Measurements from ENCODE around the gene SUSD1. TPM values are rescaled to one million over a fixed set of nuclear protein-coding genes. Genes with fewer than 3 reads are reported as not detected.

Gene SUSD1
- polyA plus RNA-seq, 1 donor (not counting 4 experiments of a cell fraction or from before 2014, with no cell fraction given) = 3.6 TPM

GRCh38 chr9:112038017-112038408, 137.1 kb downstream of the SUSD1 start:
- Histone ChIP-seq H3K27me3 (ENCODE audit: control insufficient read depth, extremely low read depth, insufficient read depth, low read length) (no peaks in the 10 kb centered on the region), H3K27ac (ENCODE audit: control insufficient read depth, insufficient read depth, low read length) (no peak overlapping the region), H3K36me3 (ENCODE audit: control insufficient read depth in 2 of 2, extremely low read depth in 1 of 2, insufficient read depth in 2 of 2, low read length in 2 of 2) (no peaks in the 10 kb centered on the region), H3K9ac (ENCODE audit: control insufficient read depth, extremely low read depth, insufficient read depth, low read length) (no peak overlapping the region), H4K20me1 (ENCODE audit: control insufficient read depth, extremely low read depth, insufficient read depth, low read length) (no peaks in the 10 kb centered on the region), H3K4me3 (ENCODE audit: control insufficient read depth in 2 of 3, extremely low read depth in 1 of 3, insufficient read depth in 2 of 3, low read depth in 1 of 3, low read length in 3 of 3) (no peak overlapping the region), H2AFZ (ENCODE audit: control insufficient read depth, low read length) (no peak overlapping the region), H3K79me2 (ENCODE audit: control insufficient read depth, insufficient read depth, low read length) (no peaks in the 10 kb centered on the region), H3K4me1 (ENCODE audit: control insufficient read depth, extremely low read depth, insufficient read depth, low read length) (peaks cover 36% of the 10 kb centered on the region), H3K4me2 (ENCODE audit: control insufficient read depth, extremely low read depth, insufficient read depth, low read depth, low read length) (no peak overlapping the region), H3K9me1 (ENCODE audit: control insufficient read depth, extremely low read depth, insufficient read depth, low read length) (no peaks in the 10 kb centered on the region), H3K9me3 (ENCODE audit: control insufficient read depth, low read depth, low read length) (no peaks in the 10 kb centered on the region)
- dilution Hi-C loops (cut with MboI; ENCODE audit: extremely low pct_ligation_motif_present, low sequenced_read_pairs) = no loop called here
- DNase-seq (ENCODE audit: low read depth, low spot score) = no peak
- TF ChIP-seq EZH2 (IDR thresholded peaks at IDR 0.05; ENCODE audit: low read length) (no peak), CTCF (optimal IDR thresholded peaks at IDR 0.05 in 1 of 3, IDR thresholded peaks at IDR 0.05 in 1 of 3, conservative IDR thresholded peaks at IDR 0.05 in 1 of 3; ENCODE audit: extremely low read depth in 1 of 3, insufficient read depth in 2 of 3, low read length in 3 of 3) (no peak)
- no peak for FAIRE-seq

GRCh38 chr9:112037281-112038016, 137.6 kb downstream of the SUSD1 start:
- peak overlapping the region; percentile 10 for H2AFZ ChIP-seq (ENCODE audit: control insufficient read depth, low read length)
- no peaks in the 10 kb centered on the region for H3K36me3 ChIP-seq (ENCODE audit: control insufficient read depth in 2 of 2, extremely low read depth in 1 of 2, insufficient read depth in 2 of 2, low read length in 2 of 2)
- dilution Hi-C loops (cut with MboI; ENCODE audit: extremely low pct_ligation_motif_present, low sequenced_read_pairs) = no loop called here
- H3K9me1 ChIP-seq (ENCODE audit: control insufficient read depth, extremely low read depth, insufficient read depth, low read length) = no peaks in the 10 kb centered on the region
- H3K79me2 ChIP-seq (ENCODE audit: control insufficient read depth, insufficient read depth, low read length) = no peaks in the 10 kb centered on the region
- no peak overlapping the region for H3K4me2 ChIP-seq (ENCODE audit: control insufficient read depth, extremely low read depth, insufficient read depth, low read depth, low read length)
- H3K9me3 ChIP-seq (ENCODE audit: control insufficient read depth, low read depth, low read length) = no peaks in the 10 kb centered on the region
- no peaks in the 10 kb centered on the region for H4K20me1 ChIP-seq (ENCODE audit: control insufficient read depth, extremely low read depth, insufficient read depth, low read length)
- DNase-seq (ENCODE audit: low read depth, low spot score) (no peak), FAIRE-seq (no peak)
- H3K27ac ChIP-seq (ENCODE audit: control insufficient read depth, insufficient read depth, low read length) = no peak overlapping the region
- no peak overlapping the region for H3K9ac ChIP-seq (ENCODE audit: control insufficient read depth, extremely low read depth, insufficient read depth, low read length)
- no peak overlapping the region for H3K4me3 ChIP-seq (ENCODE audit: control insufficient read depth in 2 of 3, extremely low read depth in 1 of 3, insufficient read depth in 2 of 3, low read depth in 1 of 3, low read length in 3 of 3)
- TF ChIP-seq EZH2 (IDR thresholded peaks at IDR 0.05; ENCODE audit: low read length) (no peak), CTCF (optimal IDR thresholded peaks at IDR 0.05 in 1 of 3, IDR thresholded peaks at IDR 0.05 in 1 of 3, conservative IDR thresholded peaks at IDR 0.05 in 1 of 3; ENCODE audit: extremely low read depth in 1 of 3, insufficient read depth in 2 of 3, low read length in 3 of 3) (no peak)
- peaks cover 30% of the 10 kb centered on the region for H3K4me1 ChIP-seq (ENCODE audit: control insufficient read depth, extremely low read depth, insufficient read depth, low read length)
- no peaks in the 10 kb centered on the region for H3K27me3 ChIP-seq (ENCODE audit: control insufficient read depth, extremely low read depth, insufficient read depth, low read length)

Data from keratinocyte (primary cell).